MM.1S (cell line): ENCODE measurements around the gene PDK1.
"Not testable (repeated sequence)": the region's sequence is repeated elsewhere in the genome, so short reads cannot be mapped to it uniquely, and the experiment has no call there.

Experiments
- EZH2 ChIP-seq: fragments of 300-600 bp; sonication (generic); optimal IDR thresholded peaks from 2 replicates; pipeline ENCODE3; 2017; ENCODE audit warnings: low read depth, mild to moderate bottlenecking, antibody characterized with exemption, low read length, mixed read lengths
- EZH2phosphoT487 ChIP-seq: fragments of 300-600 bp; sonication (generic); IDR thresholded peaks from 2 replicates; pipeline ENCODE4 v1.6.1; 2018; ENCODE audit warnings: antibody characterized with exemption, low read length
- TF ChIP-seq, protein P1 (sequence below): fragments of 300-600 bp; sonication (generic); IDR thresholded peaks from 2 replicates; pipeline ENCODE4 v1.5.1; 2016; ENCODE audit warnings: antibody characterized with exemption, low read length, mixed read lengths

- TF ChIP-seq, protein P1, sequence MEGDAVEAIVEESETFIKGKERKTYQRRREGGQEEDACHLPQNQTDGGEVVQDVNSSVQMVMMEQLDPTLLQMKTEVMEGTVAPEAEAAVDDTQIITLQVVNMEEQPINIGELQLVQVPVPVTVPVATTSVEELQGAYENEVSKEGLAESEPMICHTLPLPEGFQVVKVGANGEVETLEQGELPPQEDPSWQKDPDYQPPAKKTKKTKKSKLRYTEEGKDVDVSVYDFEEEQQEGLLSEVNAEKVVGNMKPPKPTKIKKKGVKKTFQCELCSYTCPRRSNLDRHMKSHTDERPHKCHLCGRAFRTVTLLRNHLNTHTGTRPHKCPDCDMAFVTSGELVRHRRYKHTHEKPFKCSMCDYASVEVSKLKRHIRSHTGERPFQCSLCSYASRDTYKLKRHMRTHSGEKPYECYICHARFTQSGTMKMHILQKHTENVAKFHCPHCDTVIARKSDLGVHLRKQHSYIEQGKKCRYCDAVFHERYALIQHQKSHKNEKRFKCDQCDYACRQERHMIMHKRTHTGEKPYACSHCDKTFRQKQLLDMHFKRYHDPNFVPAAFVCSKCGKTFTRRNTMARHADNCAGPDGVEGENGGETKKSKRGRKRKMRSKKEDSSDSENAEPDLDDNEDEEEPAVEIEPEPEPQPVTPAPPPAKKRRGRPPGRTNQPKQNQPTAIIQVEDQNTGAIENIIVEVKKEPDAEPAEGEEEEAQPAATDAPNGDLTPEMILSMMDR = not testable (repeated sequence)
- TF ChIP-seq EZH2phosphoT487, EZH2: not testable (repeated sequence)
Measured at GRCh38 chr2:172592190-172592589, 36.3 kb downstream of the PDK1 start.
